DOHH2 (cell line): Measurements from ENCODE around the gene CH25H.

Source experiments
- EZH2phosphoT487 ChIP-seq: fragments of 200-600 bp; sonication (generic); IDR thresholded peaks from 2 replicates; pipeline ENCODE4 v1.6.1; 2017; ENCODE audit warnings: borderline replicate concordance, mild to moderate bottlenecking, antibody characterized with exemption, low read length, moderate library complexity, mixed read lengths
- TF ChIP-seq, protein P1 (sequence below): fragments of 200-600 bp; sonication (generic); IDR thresholded peaks from one replicate; pipeline ENCODE4 v1.5.1; 2014; ENCODE audit warnings: antibody characterized with exemption, mild to moderate bottlenecking, low read depth, low read length; ENCODE audit not compliant: poor library complexity, severe bottlenecking

DNA sequence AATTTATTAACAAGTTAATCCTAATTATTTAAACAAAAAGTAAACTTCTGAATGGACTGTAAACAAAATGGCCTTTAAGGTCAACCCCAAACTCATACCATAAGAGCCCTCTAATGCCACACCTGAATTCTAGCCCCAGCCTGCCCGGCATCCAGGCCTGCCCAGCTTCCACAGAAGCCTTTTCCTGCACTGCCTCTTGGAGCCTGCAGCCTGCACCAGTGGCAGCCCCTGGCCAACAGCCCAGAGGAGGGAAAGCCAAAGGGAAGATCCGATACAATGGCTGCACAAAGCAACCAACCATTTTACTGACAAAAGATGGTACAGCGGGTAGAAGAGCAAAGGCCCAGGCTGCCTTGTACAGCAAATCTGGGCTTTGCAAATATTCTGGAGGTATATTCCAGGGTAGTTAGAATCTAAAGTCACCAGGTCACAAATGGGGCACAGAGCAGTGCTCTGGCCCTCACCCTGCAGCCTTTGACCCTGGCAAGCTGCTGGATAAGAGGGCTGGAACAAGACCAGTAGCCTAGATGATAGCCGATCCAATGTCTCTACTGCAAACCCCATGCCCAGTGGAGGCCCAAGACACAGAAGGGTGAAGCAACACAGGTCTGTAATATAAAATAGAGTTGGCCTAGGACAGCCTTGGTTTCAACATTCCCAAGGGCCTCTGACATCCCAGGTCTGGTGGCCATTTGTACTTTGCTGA is 12.5 kb upstream of the CH25H start:
- TF ChIP-seq, protein P1, sequence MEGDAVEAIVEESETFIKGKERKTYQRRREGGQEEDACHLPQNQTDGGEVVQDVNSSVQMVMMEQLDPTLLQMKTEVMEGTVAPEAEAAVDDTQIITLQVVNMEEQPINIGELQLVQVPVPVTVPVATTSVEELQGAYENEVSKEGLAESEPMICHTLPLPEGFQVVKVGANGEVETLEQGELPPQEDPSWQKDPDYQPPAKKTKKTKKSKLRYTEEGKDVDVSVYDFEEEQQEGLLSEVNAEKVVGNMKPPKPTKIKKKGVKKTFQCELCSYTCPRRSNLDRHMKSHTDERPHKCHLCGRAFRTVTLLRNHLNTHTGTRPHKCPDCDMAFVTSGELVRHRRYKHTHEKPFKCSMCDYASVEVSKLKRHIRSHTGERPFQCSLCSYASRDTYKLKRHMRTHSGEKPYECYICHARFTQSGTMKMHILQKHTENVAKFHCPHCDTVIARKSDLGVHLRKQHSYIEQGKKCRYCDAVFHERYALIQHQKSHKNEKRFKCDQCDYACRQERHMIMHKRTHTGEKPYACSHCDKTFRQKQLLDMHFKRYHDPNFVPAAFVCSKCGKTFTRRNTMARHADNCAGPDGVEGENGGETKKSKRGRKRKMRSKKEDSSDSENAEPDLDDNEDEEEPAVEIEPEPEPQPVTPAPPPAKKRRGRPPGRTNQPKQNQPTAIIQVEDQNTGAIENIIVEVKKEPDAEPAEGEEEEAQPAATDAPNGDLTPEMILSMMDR: no peak
- TF ChIP-seq EZH2phosphoT487: no peak
